Spleen (tissue), 11 donors: ENCODE results near the gene COL23A1. TPM values are rescaled to one million over a fixed set of nuclear protein-coding genes. Genes with fewer than 3 reads are reported as not detected.

Source experiments
- DNase-seq: peaks from one replicate; pipeline ENCODE4 v3.0.0-alpha.2; 2020
- H3K27ac ChIP-seq, 8 donors: fragments of 200-600 bp; sonication (generic) in 7 of 8; 1 replicate in 4 of 8; 2 replicates in 4 of 8; pipeline versions ENCODE4 v1.5.0 to v1.8.0; 2016 to 2021; ENCODE audit warnings: inconsistent platforms in 4 of 8, mild to moderate bottlenecking in 4 of 8, moderate library complexity in 1 of 8
- H3K27me3 ChIP-seq, 7 donors: fragments of 200-600 bp; sonication (generic) in 6 of 7; replicated peaks in 1 of 7; 1 replicate in 4 of 7; 2 replicates in 3 of 7; pipeline versions ENCODE4 v1.5.0 to v1.8.0; 2016 to 2021; ENCODE audit warnings: inconsistent platforms in 3 of 7, mild to moderate bottlenecking in 1 of 7
- H3K36me3 ChIP-seq, 6 donors: fragments of 200-600 bp; sonication (generic) in 5 of 6; 1 replicate in 4 of 6; 2 replicates in 2 of 6; pipeline versions ENCODE4 v1.5.0 to v1.8.0; 2016 to 2021; ENCODE audit warnings: inconsistent platforms in 2 of 6
- H3K4me1 ChIP-seq, 6 donors: fragments of 200-600 bp; sonication (generic) in 5 of 6; 1 replicate in 3 of 6; 2 replicates in 3 of 6; pipeline versions ENCODE4 v1.5.0 to v1.8.0; 2016 to 2021; ENCODE audit warnings: inconsistent platforms in 3 of 6
- H3K4me3 ChIP-seq, 8 donors: fragments of 200-600 bp; sonication (generic) in 7 of 8; 1 replicate in 4 of 8; 2 replicates in 4 of 8; pipeline versions ENCODE4 v1.5.0 to v1.8.0; 2016 to 2021; ENCODE audit warnings: inconsistent platforms in 4 of 8, mild to moderate bottlenecking in 4 of 8, moderate library complexity in 2 of 8
- H3K9me3 ChIP-seq, 8 donors: fragments of 200-600 bp; sonication (generic) in 7 of 8; 1 replicate in 4 of 8; 2 replicates in 4 of 8; pipeline versions ENCODE4 v1.5.0 to v1.8.0; 2016 to 2021; ENCODE audit warnings: inconsistent platforms in 4 of 8
- POLR2A ChIP-seq, 3 donors: fragments of 450-650 bp; IDR thresholded peaks; one replicate each; pipeline ENCODE4 v1.5.1; 2017; ENCODE audit warnings: antibody characterized with exemption in 3 of 3, mild to moderate bottlenecking in 1 of 3
- POLR2AphosphoS5 ChIP-seq, 3 donors: sonication (generic); formaldehyde crosslinking; IDR thresholded peaks; one replicate each; pipeline ENCODE4 v1.5.1; 2017; ENCODE audit warnings: antibody characterized with exemption in 3 of 3
- WGBS, 5 donors: extraction: QIAGEN DNeasy Blood & Tissue Kit in 3 of 5; methylation state at CpG; one replicate each; pipeline versions ENCODE4 v1.1.5 to v1.1.7; 2013 to 2018; 5-methylcytosine and 5-hydroxymethylcytosine counted together
- intact Hi-C: fragments of 100-400 bp; cut with DNase I; formaldehyde crosslinking; loops from one replicate; pipeline ENCODE4 v1.15.0; 2023; ENCODE audit warnings: low total_unique reads
- polyA plus RNA-seq, 3 donors: library from polyadenylated mRNA; stranded (reverse); fragments of 200-250 nt; gene quantifications; one replicate each; pipeline ENCODE4 v1.2.1, GENCODE V29; 2013
- total RNA-seq, 7 donors: library from RNA; depleted of rRNA in 3 of 7; stranded (reverse); fragments of >200 nt in 3 of 7; fragmentation: NEBNext Ultra II Directional in 4 of 7; extraction: Animal tissue kit (Norgen Biotek cat#: 25700) in 4 of 7; gene quantifications; one replicate each; pipeline versions ENCODE4 v1.1.0 to v1.2.1, GENCODE V29; 2016 to 2021
- TF ChIP-seq, protein P1 (sequence below), 11 experiments: fragments of 200-600 bp in 7 of 11; fragments of 450-650 bp in 4 of 11; sonication (generic) in 4 of 11; IDR thresholded peaks in 8 of 11; conservative IDR thresholded peaks in 3 of 11; 1 replicate in 7 of 11; 2 replicates in 4 of 11; pipeline versions ENCODE4 v1.4.0 to v1.8.0; 2016 to 2021; ENCODE audit warnings: antibody characterized with exemption in 11 of 11, inconsistent platforms in 4 of 11, mild to moderate bottlenecking in 1 of 11
- donor health status: healthy with polysubstance abuse.
- donor health status: DM: no; HTN: no; CAD: no; lungs with moderate emphysema.
- donor health status: DM: no; HTN: no; CAD: no.
- donor health status: Bipolar disorder and iron deficiency.
- donor health status: healthy.
- donor health status: DM: no; HTN: no; CAD: no.
- donor health status: DM: yes; HTN: yes; CAD: no.

Gene COL23A1
- total and polyA plus RNA-seq, 10 donors, result 0.63 to 3.8 (median 1.9) TPM

DNA sequence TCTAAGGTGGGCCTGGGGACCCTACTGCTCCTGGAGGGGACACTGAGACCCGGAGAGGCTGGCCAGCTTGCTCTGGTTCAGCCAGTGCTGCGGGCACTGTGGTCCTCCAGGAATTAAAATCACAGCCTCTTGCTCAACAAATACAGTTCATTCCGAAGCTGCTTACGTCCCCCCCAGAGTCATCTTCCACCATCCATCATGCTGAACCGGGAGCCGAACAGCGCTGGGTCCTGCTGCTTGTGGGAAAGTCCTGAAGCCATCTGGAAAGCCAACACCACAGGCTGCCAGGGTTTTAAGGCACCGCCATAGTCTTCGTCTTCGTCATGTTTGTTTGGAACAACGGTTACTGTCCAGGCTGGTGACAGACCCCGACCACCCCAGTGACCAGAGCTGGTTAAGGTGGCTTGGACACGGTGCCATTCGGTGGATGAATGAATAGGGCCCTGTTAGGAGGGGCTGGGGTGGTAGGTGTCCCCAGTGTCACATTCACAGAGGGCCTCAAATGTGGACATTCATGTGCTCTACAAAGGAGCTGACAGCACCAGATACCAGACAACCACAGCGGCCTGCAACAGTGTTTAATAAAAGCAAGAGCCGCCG lies 276.0 kb downstream of the COL23A1 start:
- Histone ChIP-seq H3K4me3 (no peak overlapping the region), H3K27ac (peak overlapping the region in 5 of 8 donors; percentile 61 to 77 (median 73)), H3K9me3 (peaks cover 0 to 14% (median 4%) of the 10 kb centered on the region in 8 donors), H3K4me1 (peaks cover 0 to 7% (median 2%) of the 10 kb centered on the region in 6 donors), H3K36me3 (no peaks in the 10 kb centered on the region), H3K27me3 (no peaks in the 10 kb centered on the region)
- intact Hi-C loops, result no loop called here
- WGBS, 5 donors, result 80 to 92% (median 85%) methylated on average over 13 to 17 of the region's 17 CpGs
- TF ChIP-seq, protein P1, sequence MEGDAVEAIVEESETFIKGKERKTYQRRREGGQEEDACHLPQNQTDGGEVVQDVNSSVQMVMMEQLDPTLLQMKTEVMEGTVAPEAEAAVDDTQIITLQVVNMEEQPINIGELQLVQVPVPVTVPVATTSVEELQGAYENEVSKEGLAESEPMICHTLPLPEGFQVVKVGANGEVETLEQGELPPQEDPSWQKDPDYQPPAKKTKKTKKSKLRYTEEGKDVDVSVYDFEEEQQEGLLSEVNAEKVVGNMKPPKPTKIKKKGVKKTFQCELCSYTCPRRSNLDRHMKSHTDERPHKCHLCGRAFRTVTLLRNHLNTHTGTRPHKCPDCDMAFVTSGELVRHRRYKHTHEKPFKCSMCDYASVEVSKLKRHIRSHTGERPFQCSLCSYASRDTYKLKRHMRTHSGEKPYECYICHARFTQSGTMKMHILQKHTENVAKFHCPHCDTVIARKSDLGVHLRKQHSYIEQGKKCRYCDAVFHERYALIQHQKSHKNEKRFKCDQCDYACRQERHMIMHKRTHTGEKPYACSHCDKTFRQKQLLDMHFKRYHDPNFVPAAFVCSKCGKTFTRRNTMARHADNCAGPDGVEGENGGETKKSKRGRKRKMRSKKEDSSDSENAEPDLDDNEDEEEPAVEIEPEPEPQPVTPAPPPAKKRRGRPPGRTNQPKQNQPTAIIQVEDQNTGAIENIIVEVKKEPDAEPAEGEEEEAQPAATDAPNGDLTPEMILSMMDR (IDR thresholded peaks at IDR 0.05 in 8 of 11, conservative IDR thresholded peaks at IDR 0.05 in 3 of 11), result no peak
- peak in 1 of 3 donors; percentile 7 for TF ChIP-seq POLR2AphosphoS5 (IDR thresholded peaks at IDR 0.05)
- DNase-seq, result peak; percentile 34

DNA sequence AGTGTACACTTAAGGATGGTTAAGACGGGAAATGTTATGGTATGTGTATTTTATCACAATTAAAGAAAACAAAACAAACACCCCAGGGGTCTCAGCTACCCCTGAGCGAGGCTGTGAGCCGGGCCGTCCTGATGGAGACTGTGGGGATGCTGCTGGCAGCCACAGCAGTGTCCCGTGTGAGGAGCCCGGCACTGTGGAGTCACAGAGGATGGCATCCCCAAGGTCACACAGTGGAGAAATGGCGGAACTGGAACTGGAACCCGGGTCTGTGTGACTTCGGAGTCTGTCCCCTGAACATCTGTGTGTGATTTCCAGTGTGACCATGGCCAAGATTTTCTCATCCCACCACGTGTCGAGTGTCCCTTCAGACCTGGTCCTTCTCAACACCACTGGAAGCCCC lies 276.9 kb downstream of the COL23A1 start:
- H3K27ac ChIP-seq, result peak overlapping the region in 5 of 8 donors; percentile 64 to 77 (median 74)
- H3K4me1 ChIP-seq, result peaks cover 0 to 7% (median 2%) of the 10 kb centered on the region in 6 donors
- no peaks in the 10 kb centered on the region for H3K36me3 ChIP-seq
- DNase-seq, result peak; percentile 41
- WGBS, 5 donors, result 88 to 96% (median 90%) methylated on average over 8 to 11 of the region's 11 CpGs
- intact Hi-C loops, result no loop called here
- TF ChIP-seq, protein P1 (IDR thresholded peaks at IDR 0.05 in 8 of 11, conservative IDR thresholded peaks at IDR 0.05 in 3 of 11), result no peak
- TF ChIP-seq POLR2A (IDR thresholded peaks at IDR 0.05) (no peak), POLR2AphosphoS5 (IDR thresholded peaks at IDR 0.05) (no peak)
- no peak overlapping the region for H3K4me3 ChIP-seq
- H3K27me3 ChIP-seq, result no peaks in the 10 kb centered on the region
- peaks cover 0 to 11% (median 4%) of the 10 kb centered on the region in 8 donors for H3K9me3 ChIP-seq

DNA sequence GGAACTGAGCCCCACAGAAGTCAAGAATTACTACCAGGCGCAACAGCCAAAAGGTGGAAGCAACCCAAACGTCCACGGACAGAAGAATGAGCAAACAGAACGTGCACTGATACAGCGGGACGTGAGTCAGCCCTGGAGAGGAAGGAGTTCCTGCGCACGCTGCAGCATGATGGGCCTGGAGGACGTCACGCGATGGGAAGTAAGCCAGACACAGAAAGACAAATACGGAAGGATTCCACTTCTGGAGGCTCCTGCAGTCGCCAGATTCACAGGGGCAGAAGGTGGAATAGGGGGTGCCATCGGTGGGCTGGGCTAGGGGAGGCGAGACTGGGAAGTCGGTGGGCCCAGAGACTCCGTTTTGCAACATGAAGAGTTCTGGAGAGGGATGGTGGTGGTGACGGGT lies 277.3 kb downstream of the COL23A1 start:
- Histone ChIP-seq H3K27ac (peak overlapping the region in 7 of 8 donors; percentile 27 to 77 (median 67)), H3K36me3 (no peaks in the 10 kb centered on the region), H3K4me3 (no peak overlapping the region), H3K9me3 (peaks cover 0 to 7% (median 2%) of the 10 kb centered on the region in 8 donors), H3K27me3 (no peaks in the 10 kb centered on the region), H3K4me1 (peaks cover 0 to 7% (median 2%) of the 10 kb centered on the region in 6 donors)
- TF ChIP-seq, protein P1 (IDR thresholded peaks at IDR 0.05 in 8 of 11, conservative IDR thresholded peaks at IDR 0.05 in 3 of 11), result no peak
- peak in 2 of 3 donors; percentile 64 to 66 for TF ChIP-seq POLR2AphosphoS5 (IDR thresholded peaks at IDR 0.05)
- peak; percentile 78 for DNase-seq
- intact Hi-C loops, result no loop called here
- 70 to 87% (median 73%) methylated on average over 18 of the region's 18 CpGs for WGBS, 5 donors

DNA sequence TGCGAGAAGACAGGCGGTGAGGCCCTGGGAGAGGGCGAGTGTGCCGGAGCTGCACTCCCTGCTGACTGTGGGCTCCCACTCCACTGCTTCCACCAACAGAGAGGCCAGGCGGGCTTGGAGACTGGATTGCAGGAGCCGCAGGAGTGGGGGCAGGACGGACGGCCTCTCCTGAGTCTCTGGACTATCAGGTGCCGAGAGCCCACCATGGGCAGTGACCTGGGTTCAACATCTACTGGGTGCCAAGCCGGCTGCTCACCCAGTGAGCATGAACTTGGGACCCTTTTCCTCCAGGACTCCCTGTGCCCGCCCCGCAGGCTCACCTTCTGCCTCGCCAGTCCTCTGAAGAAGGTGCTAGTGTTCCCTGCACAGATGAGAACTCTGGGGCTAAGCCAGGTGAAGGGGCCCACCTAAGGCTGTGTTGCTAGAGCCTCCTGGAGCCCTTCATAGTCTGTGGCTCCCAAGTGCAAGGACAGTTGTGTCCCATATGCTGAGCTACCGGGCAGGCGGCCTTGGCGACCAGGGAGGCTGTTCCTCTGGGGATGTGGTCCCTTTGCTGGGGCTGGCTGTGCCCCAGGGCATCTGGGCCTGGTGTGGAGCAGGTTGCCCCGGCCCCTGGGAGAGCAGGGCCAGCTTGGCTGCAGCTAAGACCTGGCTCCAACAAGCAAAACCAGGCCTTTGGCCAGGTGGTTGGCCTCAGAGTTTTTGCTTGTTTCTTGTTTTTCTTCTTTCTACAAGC lies 279.9 kb downstream of the COL23A1 start:
- 89 to 94% (median 91%) methylated on average over 12 to 17 of the region's 17 CpGs for WGBS, 5 donors
- H3K27me3 ChIP-seq, result no peaks in the 10 kb centered on the region

More for the DNA sequence above, 279.9 kb downstream of the COL23A1 start:
- H3K9me3 ChIP-seq, result no peaks in the 10 kb centered on the region
- no peak overlapping the region for H3K27ac ChIP-seq
- TF ChIP-seq, protein P1 (IDR thresholded peaks at IDR 0.05 in 8 of 11, conservative IDR thresholded peaks at IDR 0.05 in 3 of 11), result no peak
- TF ChIP-seq POLR2AphosphoS5 (IDR thresholded peaks at IDR 0.05) (no peak), POLR2A (IDR thresholded peaks at IDR 0.05) (no peak)
- intact Hi-C loops, result no loop called here
- H3K4me3 ChIP-seq, result no peak overlapping the region
- no peaks in the 10 kb centered on the region for H3K36me3 ChIP-seq
- peaks cover 0 to 7% (median 2%) of the 10 kb centered on the region in 6 donors for H3K4me1 ChIP-seq
- DNase-seq, result peak; percentile 62
